ENCODE data around the gene MVK. TPM values are rescaled to one million over a fixed set of nuclear protein-coding genes. Genes with fewer than 3 reads are reported as not detected.

MVK gene
- total RNA-seq, 1 experiment from 2014 or later = 19.2 TPM

- WGBS (ENCODE audit: extremely low coverage, insufficient read length, low lambda C conversion rate) = no CpG with 5 or more reads among the region's 12 CpGs
- 0 out of 7 replicates have a peak overlapping the region, but pooled peaks of 2 of the 3 experiments have one; percentile 40 to 53 for H3K27ac Mint-ChIP-seq
Measured at GRCh38 chr12:109557805-109558204, 15.8 kb upstream of the MVK start.

More at GRCh38 chr12:109557805-109558204, 15.8 kb upstream of the MVK start:
- no peak overlapping the region for H3K4ac ChIP-seq (ENCODE audit: low read depth, low read length)
- no peaks in the 10 kb centered on the region for H3K23me2 ChIP-seq (ENCODE audit: insufficient read length, low read depth, low read length, poor library complexity, severe bottlenecking)
- no peak overlapping the region for H3K56ac ChIP-seq (ENCODE audit: insufficient read length, low read depth, low read length)
- H3K14ac ChIP-seq (ENCODE audit: insufficient read depth, low read length) = no peak overlapping the region
- H4K8ac ChIP-seq (replicated peaks; ENCODE audit: insufficient read length, low read depth, low read length) = no peak overlapping the region
- H3K9me3 Mint-ChIP-seq = no peaks in the 10 kb centered on the region; a peak in 1 of 5 replicates
- no peaks in the 10 kb centered on the region for H3K27me3 ChIP-seq (ENCODE audit: insufficient read depth, low read length)
- H2BK5ac ChIP-seq (ENCODE audit: insufficient read length, low read length) = no peak overlapping the region
- no peak overlapping the region for H4K5ac ChIP-seq (ENCODE audit: insufficient read length, low read depth, low read length)
- peaks cover 2 to 6% of the 10 kb centered on the region in 2 experiments; a peak in 3 of 4 replicates for H3K4me1 Mint-ChIP-seq
- H3K36me3 Mint-ChIP-seq (ENCODE audit: insufficient read depth in 1 of 3, low read depth in 3 of 3) = peaks cover 13 to 14% (median 14%) of the 10 kb centered on the region in 3 experiments
- H4K20me1 ChIP-seq (ENCODE audit: control insufficient read depth, insufficient read depth, insufficient read length) = no peaks in the 10 kb centered on the region
- H3K4me1 ChIP-seq (ENCODE audit: insufficient read depth, low read length) = no peaks in the 10 kb centered on the region
- no peak for TF ChIP-seq CTCF (conservative IDR thresholded peaks at IDR 0.05)
- no peak overlapping the region for H2AFZ ChIP-seq (ENCODE audit: low read length)
- H3K79me2 ChIP-seq (ENCODE audit: insufficient read depth, low read length) = no peaks in the 10 kb centered on the region
- H3K4me2 ChIP-seq (ENCODE audit: insufficient read depth, insufficient read length, low read length) = no peak overlapping the region
- no peak overlapping the region for H3K9ac ChIP-seq (ENCODE audit: extremely low read depth, insufficient read length, low read length)
- no peak overlapping the region for H3K4me3 Mint-ChIP-seq
- no peak overlapping the region for H3K27ac ChIP-seq (ENCODE audit: insufficient read length, low read depth, low read length)
- no peak overlapping the region for H4K91ac ChIP-seq (ENCODE audit: insufficient read length, low read depth, low read length)
- no peak overlapping the region for H2BK20ac ChIP-seq (ENCODE audit: low read depth, low read length, poor library complexity, severe bottlenecking)
- no peak overlapping the region for H3T11ph ChIP-seq (ENCODE audit: low read length)
- H2AK5ac ChIP-seq (ENCODE audit: insufficient read length, low read length) = no peak overlapping the region
- H3K27me3 Mint-ChIP-seq (ENCODE audit: low read depth) = peaks cover 3% of the 10 kb centered on the region; the same call in 1 of the 2 replicates
- H3K18ac ChIP-seq (ENCODE audit: insufficient read length, low read depth, low read length) = no peak overlapping the region
- DNase-seq = no peak
- H2BK15ac ChIP-seq (ENCODE audit: low read depth, low read length) = no peak overlapping the region
- H3K23ac ChIP-seq (ENCODE audit: insufficient read length, low read depth, low read length) = no peak overlapping the region
- no peaks in the 10 kb centered on the region for H3K9me3 ChIP-seq (ENCODE audit: control insufficient read depth, low read depth, low read length)
- H2BK120ac ChIP-seq (ENCODE audit: low read depth, low read length, poor library complexity, severe bottlenecking) = no peak overlapping the region
- no peaks in the 10 kb centered on the region for H3K79me1 ChIP-seq (ENCODE audit: insufficient read depth, low read depth, low read length, poor library complexity, severe bottlenecking)
- no peak overlapping the region for H2BK12ac ChIP-seq (ENCODE audit: insufficient read length, low read depth, low read length)

All from H9 (cell line).